Stimulated activated CD8-positive, alpha-beta memory T cell treated with anti-CD3 and anti-CD28 coated beads, Interleukin-15, amount 100 ng/mL, for 24 hours (primary cell): ENCODE data around the gene MAP4K2.

Experiments used
- DNase-seq: peaks from one replicate; pipeline ENCODE4 v3.0.0-alpha.2; 2020; ENCODE audit warnings: low read depth

Gene MAP4K2

GRCh38 chr11:64813826-64814225, 10.8 kb upstream of the MAP4K2 start:
- no peak for DNase-seq

- DNase-seq = no peak
Measured at GRCh38 chr11:64810891-64811272, 7.9 kb upstream of the MAP4K2 start.

GRCh38 chr11:64810271-64810890, 7.4 kb upstream of the MAP4K2 start, which contains the start of gene MEN1:
TSS of gene MEN1 (minus strand) at chr11:64810551. CDS start at chr11:64810109, 442 bp downstream.
- DNase-seq = peak; percentile 56

DNA sequence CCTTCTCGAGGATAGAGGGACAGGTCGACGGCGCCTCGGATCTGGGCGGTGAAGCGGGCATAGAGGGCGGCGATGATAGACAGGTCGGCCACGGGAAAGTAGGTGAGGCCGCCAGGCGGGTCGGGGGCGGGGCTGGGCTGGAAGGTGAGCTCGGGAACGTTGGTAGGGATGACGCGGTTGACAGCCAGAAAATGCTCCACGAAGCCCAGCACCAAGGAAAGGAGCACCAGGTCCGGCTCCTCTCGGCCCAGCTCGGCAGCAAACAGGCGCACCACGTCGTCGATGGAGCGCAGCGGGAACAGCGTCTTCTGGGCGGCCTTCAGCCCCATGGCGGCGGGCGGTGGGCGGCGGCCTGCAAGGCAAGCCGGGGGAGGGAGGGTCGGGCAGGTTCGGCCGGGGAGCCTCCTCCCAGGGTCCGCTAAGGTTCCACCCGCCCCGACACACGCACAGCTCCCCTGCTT, 6.8 kb upstream of the MAP4K2 start:
- DNase-seq = no peak

GRCh38 chr11:64805481-64805880, 2.5 kb upstream of the MAP4K2 start:
- no peak for DNase-seq

DNA sequence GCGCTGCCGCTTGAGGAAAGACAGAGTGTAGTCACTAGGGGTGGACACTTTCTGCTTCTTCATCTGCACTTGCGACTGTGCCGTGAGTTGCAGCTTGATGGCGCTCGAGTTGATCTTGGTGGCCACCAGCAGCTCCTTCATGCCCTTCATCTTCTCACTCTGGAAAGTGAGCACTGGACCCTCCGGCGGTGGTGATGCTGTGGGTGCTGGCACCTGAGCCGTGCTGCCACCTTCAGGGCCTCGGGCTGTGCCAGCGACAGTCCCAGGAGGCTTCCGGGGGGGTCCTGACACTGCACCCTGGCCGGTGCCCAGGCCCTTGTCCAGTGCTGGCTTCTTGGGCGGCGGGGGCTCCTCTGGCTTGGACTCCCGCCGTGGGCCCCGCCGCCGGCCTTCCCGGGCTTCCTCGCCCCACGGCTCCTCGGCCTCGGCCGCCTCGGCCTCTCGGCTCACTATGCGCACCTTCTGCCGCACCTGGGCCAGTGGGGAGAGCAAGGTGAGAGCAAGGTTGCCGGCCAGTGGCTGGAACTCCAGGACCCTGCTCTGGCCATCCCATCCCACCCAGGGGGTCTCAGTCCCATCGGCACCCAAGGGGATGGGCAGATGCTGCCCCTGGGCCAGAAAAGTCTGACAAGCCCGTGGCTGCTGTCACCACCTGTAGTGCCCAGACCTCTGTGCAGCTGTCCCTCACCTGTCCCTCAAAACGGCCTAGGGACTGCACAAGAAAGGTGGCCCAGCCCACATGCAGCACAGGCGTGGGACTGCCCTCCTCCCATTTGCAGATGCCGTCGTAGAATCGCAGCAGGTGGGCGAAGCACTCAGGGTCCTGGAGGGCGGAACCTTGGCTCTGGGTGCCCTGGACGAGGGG, 1.6 kb upstream of the MAP4K2 start:
- no peak for DNase-seq

DNA sequence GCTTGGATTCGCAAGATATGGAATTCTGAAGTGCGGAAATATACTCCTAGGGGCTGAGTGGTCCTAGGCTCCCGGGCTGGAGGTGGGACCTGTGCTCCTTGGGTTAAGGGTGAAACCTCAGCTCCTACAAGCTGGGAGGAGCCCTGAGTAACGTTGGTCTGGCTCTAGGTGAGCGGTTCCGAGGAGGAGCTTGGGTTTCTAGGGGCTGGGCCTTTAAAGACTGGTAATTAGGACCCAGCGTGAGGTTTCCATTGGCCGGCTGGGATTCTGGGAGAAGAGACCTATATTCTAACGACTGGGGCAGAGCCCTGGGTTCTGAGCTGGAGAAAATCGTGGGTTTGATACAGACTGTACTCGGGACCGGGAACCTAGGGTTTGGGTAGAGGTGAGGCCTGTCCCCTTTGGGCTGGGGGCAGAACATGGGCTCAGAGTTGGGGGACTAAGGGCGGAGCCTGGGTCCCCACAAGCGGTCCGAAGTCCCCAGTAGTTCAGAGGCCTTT, 882 bp upstream of the MAP4K2 start:
- DNase-seq = no peak

DNA sequence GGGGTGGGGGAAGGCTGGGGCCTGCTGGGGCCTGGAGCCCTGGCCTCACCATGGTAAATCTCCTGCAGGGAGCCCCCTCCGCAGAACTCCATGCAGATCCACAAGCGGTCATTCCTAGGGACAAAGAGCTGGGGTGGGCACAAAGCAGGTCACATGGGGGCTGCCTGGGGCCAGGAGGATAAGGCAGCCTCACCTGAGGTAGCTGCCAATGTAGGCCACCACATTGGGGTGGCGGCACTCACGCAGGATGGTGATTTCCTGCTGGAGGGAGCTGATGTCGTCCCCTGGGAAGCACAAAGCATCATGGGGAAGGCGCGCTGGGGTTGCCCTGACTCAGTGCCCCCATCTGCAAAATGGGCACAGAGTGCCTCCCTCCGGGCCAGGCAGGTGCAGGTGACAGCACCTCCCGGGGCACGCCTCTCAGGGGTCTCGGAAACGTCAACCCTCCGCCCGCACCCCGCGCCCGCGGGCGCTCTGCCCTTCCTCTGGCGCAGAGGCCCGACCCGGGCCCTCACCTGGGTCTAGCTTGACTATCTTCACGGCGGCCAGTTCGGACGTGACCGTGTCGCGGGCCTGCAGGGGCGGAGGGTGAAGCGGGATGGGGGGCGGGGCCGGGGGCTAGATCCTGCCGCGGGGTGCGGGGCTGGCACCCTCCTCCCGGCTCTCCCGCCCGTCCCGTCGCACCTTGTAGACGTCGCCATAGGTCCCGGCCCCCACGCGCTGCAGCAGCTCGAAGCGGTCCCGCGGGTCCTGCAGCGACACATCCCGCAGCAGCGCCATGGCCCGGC, 450 bp downstream of the MAP4K2 start:
- DNase-seq = no peak

DNA sequence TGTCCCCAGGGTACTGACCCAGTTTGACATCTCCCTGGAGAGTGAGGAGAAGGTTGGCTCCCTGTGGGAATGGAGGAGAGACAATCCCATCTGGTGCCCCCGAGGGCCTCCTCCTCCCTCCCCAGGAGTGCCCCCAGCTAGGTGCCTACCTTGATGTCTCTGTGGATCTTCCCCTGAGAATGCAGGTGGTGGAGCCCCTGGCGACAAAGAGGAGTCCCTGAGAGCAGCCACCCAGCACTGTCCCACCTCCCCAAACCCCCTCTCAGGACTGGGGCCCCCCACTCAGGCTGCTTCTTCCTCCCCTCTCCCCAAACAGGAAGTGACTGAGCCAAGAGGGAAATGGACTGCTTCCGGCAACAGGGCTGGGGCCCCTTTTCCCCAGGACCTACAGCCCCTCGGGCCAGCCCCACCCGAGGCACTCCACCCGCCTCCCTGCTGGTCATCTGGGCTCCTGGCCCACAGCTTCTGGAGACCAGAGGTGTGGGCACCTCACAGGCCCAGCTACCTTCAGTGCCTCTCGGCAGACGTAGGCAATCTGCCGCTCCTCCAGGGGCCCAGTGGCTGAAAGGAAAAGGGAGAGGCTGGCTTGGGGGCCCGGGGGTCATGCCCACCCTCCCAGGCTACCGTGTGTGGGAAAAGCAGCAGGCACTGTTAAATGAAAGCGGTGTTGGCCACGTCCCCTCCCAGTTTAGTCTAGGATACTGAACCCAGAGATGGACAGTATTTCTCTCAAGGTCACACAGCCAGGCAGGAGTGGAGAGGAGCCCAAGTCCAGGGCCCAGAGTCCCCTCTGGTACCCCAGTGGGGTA, 1.2 kb downstream of the MAP4K2 start:
- DNase-seq = no peak

DNA sequence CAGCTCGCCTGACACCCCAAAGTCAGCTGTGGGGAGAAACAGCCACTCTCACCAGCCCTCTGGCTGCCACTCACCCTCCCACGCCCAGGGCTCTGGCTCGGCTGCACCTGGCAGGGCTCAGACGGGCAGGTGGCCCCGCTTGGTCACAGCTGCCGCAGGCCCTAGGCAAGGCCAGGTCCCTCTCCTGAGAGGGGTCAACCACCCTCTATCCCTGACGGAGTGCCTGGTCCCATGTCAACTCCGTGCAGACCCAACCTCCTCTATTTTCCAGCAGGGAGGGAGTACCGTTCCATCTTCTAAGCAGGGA, 1.9 kb downstream of the MAP4K2 start:
- no peak for DNase-seq

- DNase-seq = no peak
Measured at GRCh38 chr11:64800303-64801157, 2.5 kb downstream of the MAP4K2 start.

DNA sequence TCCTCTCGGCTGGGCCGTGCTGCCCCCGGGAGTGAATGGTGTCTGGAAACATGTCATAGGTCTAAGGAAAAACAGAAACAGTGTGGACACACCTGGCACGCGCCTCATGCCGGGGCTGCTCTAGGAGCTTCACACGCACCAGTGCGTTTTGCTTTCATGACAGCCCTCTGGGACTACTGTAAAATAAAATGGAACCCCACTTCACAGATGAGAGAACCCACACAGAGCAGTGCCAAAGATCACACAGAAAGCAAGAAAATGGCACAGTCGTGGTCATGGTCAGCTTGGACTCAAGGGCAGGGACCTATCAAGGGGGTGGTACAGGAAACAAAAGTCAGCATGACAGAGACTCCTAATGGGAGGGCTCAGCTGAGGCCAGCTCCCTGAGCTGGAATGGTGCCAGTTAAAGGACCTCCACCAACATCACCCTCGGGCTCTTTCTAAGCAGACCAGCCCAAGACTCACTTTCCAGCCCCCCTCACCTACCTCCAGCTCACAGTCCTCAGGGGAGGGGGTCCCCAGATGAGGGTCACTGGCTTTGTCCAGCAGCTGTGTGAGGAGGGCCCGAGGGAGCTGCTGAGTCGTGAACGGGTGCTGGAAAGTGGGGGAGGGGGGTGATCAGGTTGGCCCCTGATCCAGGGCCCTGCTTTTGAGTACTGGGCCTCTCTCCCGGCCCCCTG, 3.3 kb downstream of the MAP4K2 start:
- DNase-seq = no peak

DNA sequence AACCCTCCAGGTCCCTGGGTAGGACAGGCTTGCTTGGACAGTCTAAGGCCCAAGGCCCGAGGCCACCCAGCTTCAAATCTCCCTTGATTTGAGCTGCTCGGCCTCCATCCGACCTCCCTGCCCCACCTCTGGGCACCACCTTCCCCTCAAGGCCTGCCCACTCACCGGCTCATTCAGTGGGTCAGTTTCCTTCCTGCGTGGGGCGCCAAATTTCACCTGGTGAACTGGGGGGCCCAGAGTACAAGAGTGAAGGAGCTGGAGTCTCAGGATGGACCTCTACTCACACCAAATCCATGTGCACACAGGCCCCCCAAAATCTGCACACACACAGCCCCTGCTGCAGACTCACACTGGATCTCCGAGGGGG, 3.8 kb downstream of the MAP4K2 start:
- DNase-seq = no peak

DNA sequence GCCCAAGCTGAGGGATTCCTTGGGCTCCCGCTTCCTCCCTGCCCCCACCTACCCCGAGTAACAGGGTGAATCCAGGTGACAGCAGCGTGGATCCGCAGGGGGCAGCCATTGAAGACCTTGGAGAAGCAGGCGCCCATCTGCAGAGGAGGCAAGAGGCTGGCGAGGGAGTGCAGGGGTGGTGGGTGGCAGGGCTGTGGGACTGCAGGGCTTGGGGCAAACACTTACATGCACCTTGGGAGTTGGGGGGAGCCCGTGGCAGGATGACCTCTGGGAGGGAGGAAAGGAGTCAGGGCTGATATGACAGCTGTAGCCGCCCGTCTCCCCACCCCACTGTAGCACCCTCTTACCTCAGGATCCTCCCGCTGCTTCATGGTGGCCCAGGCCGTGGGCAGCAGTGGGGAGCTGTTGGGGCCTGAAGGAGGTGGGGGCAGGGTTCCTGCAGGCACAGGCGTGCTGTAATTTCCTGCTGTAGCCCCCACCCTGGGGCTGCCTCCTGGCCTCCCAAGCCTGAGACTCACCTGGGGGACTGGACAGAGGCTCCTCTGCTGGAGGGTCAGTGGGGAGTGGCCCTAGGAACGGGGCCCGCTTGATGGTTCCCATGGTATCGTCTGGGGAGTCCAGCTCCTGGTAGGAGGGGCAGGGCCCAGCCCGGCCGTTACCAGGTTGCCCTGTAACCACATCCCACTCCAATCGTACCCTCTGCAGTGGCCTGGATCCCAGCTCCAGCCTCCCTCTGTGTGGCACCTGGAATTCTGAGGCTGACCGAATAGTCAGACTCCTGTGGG, 6.1 kb downstream of the MAP4K2 start:
- no peak for DNase-seq

- no peak for DNase-seq
Measured at GRCh38 chr11:64796047-64796756, 6.8 kb downstream of the MAP4K2 start.

- DNase-seq = no peak
Measured at GRCh38 chr11:64794526-64794925, 8.5 kb downstream of the MAP4K2 start.

DNA sequence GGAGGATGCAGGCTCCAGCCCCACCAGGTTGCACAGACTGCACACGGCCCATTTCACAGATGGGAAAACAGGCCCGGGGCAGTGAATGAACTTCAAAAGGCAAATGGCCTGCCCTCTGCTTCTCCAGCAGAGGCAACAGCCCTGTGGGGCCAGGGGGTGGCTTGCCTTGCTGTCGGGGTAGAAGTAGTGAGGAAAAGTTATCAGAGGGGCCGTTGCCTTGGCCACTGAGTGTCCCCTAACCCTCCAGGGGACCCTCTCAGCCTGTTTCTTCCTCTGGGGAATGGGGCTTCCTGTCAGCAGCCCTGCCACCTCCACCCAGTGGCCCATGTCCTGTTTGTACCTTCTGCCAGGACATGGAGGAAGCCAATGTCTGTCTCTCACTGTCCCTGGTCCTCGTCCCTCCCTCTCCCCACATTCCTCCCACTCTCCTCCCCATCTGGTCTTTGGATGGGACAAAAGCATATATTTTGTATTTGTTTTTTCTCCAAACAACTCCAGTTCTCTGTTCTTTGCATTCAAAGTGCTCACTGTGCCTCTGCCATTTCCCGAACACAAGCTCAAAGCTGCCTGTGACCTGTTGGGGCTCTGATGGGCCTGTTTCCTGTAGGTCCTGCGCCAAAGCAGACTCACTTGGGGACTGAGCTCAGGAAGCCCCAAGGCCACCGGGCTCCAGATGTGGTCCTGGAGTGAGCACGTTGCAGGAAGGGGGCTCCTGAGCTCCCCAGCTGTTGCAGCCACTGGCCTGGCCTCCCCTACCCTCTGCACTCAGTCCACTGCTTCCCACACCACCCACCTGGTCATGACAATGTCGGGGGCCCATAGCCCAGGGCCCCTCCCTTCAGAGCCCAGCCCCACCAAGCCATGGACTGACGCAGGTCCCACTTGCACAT, 9.5 kb downstream of the MAP4K2 start:
- DNase-seq = no peak

GRCh38 chr11:64792482-64792881, 10.5 kb downstream of the MAP4K2 start:
- no peak for DNase-seq
